Stimulated activated CD8-positive, alpha-beta memory T cell treated with anti-CD3 and anti-CD28 coated beads, Interleukin-15, amount 100 ng/mL, for 48 hours (primary cell): ENCODE data around the gene CD79B.

Experiments used
- DNase-seq, 2 donors: peaks; one replicate each; pipeline ENCODE4 v3.0.0-alpha.2; 2020; ENCODE audit warnings: low read depth in 2 of 2

The CD79B gene

GRCh38 chr17:63954402-63955063 is 22.4 kb upstream of the CD79B start:
- DNase-seq: no peak

GRCh38 chr17:63950940-63951907 is 19.1 kb upstream of the CD79B start:
- no peak for DNase-seq

GRCh38 chr17:63949576-63950250 is 17.6 kb upstream of the CD79B start:
- no peak for DNase-seq

GRCh38 chr17:63948521-63948920 is 16.4 kb upstream of the CD79B start:
- DNase-seq: no peak

- no peak for DNase-seq
Observed at GRCh38 chr17:63947711-63948330, 15.7 kb upstream of the CD79B start.

- DNase-seq: peak; percentile 38 to 43
Observed at GRCh38 chr17:63946440-63947363, 14.6 kb upstream of the CD79B start.

- no peak for DNase-seq
Observed at GRCh38 chr17:63945784-63946439, 13.8 kb upstream of the CD79B start.

GRCh38 chr17:63944736-63945499 is 12.8 kb upstream of the CD79B start:
- no peak for DNase-seq

- DNase-seq: no peak
Observed at GRCh38 chr17:63943745-63944144, 11.6 kb upstream of the CD79B start.

- DNase-seq: no peak
Observed at GRCh38 chr17:63942309-63942985, 10.3 kb upstream of the CD79B start.

- no peak for DNase-seq
Observed at GRCh38 chr17:63941751-63942150, 9.6 kb upstream of the CD79B start.

- no peak for DNase-seq
Observed at GRCh38 chr17:63941162-63941561, 9.0 kb upstream of the CD79B start.

GRCh38 chr17:63940584-63940983 is 8.5 kb upstream of the CD79B start:
- DNase-seq: no peak

GRCh38 chr17:63939884-63940283 is 7.8 kb upstream of the CD79B start:
- no peak for DNase-seq

- no peak for DNase-seq
Observed at GRCh38 chr17:63939401-63939800, 7.3 kb upstream of the CD79B start.

GRCh38 chr17:63937920-63938319 is 5.8 kb upstream of the CD79B start:
- DNase-seq: no peak

GRCh38 chr17:63937319-63937718 is 5.2 kb upstream of the CD79B start:
- DNase-seq: no peak

GRCh38 chr17:63934183-63935112 is 2.3 kb upstream of the CD79B start:
- DNase-seq: no peak
